Colonic mucosa (tissue), 4 donors: ENCODE measurements around the gene CFAP58. TPM values are rescaled to one million over a fixed set of nuclear protein-coding genes. Genes with fewer than 3 reads are reported as not detected.

Source experiments
- DNase-seq: peaks from one replicate; pipeline ENCODE4 v3.0.0-alpha.2; 2020
- H3K27ac ChIP-seq: fragments of 200-600 bp; one replicate; pipeline ENCODE4 v1.8.0; 2021
- H3K27me3 ChIP-seq: fragments of 200-600 bp; one replicate; pipeline ENCODE4 v1.8.0; 2021
- H3K36me3 ChIP-seq: fragments of 200-600 bp; one replicate; pipeline ENCODE4 v1.8.0; 2021
- H3K4me1 ChIP-seq: fragments of 200-600 bp; one replicate; pipeline ENCODE4 v1.8.0; 2021; ENCODE audit warnings: mild to moderate bottlenecking
- H3K4me3 ChIP-seq: fragments of 200-600 bp; one replicate; pipeline ENCODE4 v1.8.0; 2021
- H3K9ac ChIP-seq, 2 donors: one replicate each; pipeline ENCODE4 v1.7.0; 2013; ENCODE audit warnings: control low read depth in 2 of 2, low read depth in 2 of 2, low read length in 2 of 2
- H3K9me3 ChIP-seq: fragments of 200-600 bp; one replicate; pipeline ENCODE4 v1.8.0; 2021
- CTCF ChIP-seq: fragments of 200-600 bp; IDR thresholded peaks from one replicate; pipeline ENCODE4 v1.8.0; 2022; ENCODE audit warnings: antibody characterized with exemption, mild to moderate bottlenecking
- intact Hi-C: fragments of 100-400 bp; cut with DNase I; formaldehyde crosslinking; loops from one replicate; pipeline ENCODE4 v1.14.1; 2022
- total RNA-seq, 2 donors: library from RNA; stranded (reverse); fragmentation: NEBNext Ultra II Directional in 1 of 2; extraction: Animal tissue kit (Norgen Biotek cat#: 25700) in 1 of 2; gene quantifications; one replicate each; pipeline ENCODE4 v1.2.1, GENCODE V29; 2021
- donor health status: healthy.
- donor health status: DM: no; HTN: no; CAD: no.
- donor health status: DM: no; HTN: no; CAD: no.

The CFAP58 gene
- total RNA-seq, 2 donors from 2014 or later = 0.11 TPM; not detected in 1

GRCh38 chr10:104351919-104352318 is 1.7 kb upstream of the CFAP58 start:
- Histone ChIP-seq H3K36me3 (no peaks in the 10 kb centered on the region), H3K9ac (no peak overlapping the region), H3K9me3 (no peaks in the 10 kb centered on the region), H3K4me3 (no peak overlapping the region), H3K27ac (peak overlapping the region; percentile 21), H3K27me3 (no peaks in the 10 kb centered on the region), H3K4me1 (no peaks in the 10 kb centered on the region)
- no peak for TF ChIP-seq CTCF
- intact Hi-C loops = loop anchor here (2.0 to 5.0 kb wide), 2 partner anchors 47 to 60 kb away; no protein-coding TSS in a partner anchor
- DNase-seq = no peak

GRCh38 chr10:104359811-104360210 is 6.2 kb downstream of the CFAP58 start:
- no peaks in the 10 kb centered on the region for H3K36me3 ChIP-seq
- DNase-seq = no peak
- H3K4me3 ChIP-seq = no peak overlapping the region
- no peaks in the 10 kb centered on the region for H3K9me3 ChIP-seq
- no peak overlapping the region for H3K27ac ChIP-seq
- no peaks in the 10 kb centered on the region for H3K27me3 ChIP-seq
- intact Hi-C loops = no loop called here
- H3K4me1 ChIP-seq = no peaks in the 10 kb centered on the region
- no peak overlapping the region for H3K9ac ChIP-seq
- TF ChIP-seq CTCF = no peak

- no peak for TF ChIP-seq CTCF
- no peaks in the 10 kb centered on the region for H3K36me3 ChIP-seq
- intact Hi-C loops = no loop called here
- DNase-seq = no peak
- H3K27ac ChIP-seq = no peak overlapping the region
- H3K9me3 ChIP-seq = no peaks in the 10 kb centered on the region
- no peak overlapping the region for H3K4me3 ChIP-seq
- no peaks in the 10 kb centered on the region for H3K27me3 ChIP-seq
- no peaks in the 10 kb centered on the region for H3K4me1 ChIP-seq
- H3K9ac ChIP-seq = no peak overlapping the region
Observed at GRCh38 chr10:104367904-104368303, 14.3 kb downstream of the CFAP58 start.

DNA sequence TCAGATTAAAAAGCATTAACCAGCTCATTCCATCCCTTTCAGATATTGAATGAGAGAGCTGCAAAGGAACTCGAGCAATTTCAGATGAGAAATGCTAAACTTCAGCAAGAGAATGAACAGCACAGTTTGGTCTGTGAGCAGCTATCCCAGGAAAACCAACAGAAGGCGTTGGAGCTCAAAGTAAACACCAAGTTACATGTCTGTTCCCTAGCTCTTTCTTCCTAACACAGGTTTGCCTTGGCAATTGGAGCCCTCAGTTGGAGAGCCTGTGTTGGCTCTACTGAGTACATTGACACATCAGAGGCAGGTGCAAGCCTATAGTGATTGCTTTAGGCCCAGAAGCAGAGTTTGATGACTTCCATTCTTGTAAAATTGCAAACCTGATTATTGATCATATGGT is 14.7 kb downstream of the CFAP58 start:
- H3K9me3 ChIP-seq = no peaks in the 10 kb centered on the region
- intact Hi-C loops = no loop called here
- no peak for TF ChIP-seq CTCF

GRCh38 chr10:104371753-104372152 is 18.1 kb downstream of the CFAP58 start:
- intact Hi-C loops = no loop called here
- no peak overlapping the region for H3K4me3 ChIP-seq
- no peak overlapping the region for H3K9ac ChIP-seq
- H3K4me1 ChIP-seq = no peaks in the 10 kb centered on the region
- TF ChIP-seq CTCF = no peak
- H3K27me3 ChIP-seq = no peaks in the 10 kb centered on the region
- no peak for DNase-seq
- no peaks in the 10 kb centered on the region for H3K9me3 ChIP-seq
- H3K36me3 ChIP-seq = no peaks in the 10 kb centered on the region
- H3K27ac ChIP-seq = no peak overlapping the region

More for the DNA sequence above, 14.7 kb downstream of the CFAP58 start:
- no peak for DNase-seq
- H3K4me1 ChIP-seq = no peaks in the 10 kb centered on the region
- no peak overlapping the region for H3K9ac ChIP-seq
- no peak overlapping the region for H3K27ac ChIP-seq
- H3K36me3 ChIP-seq = no peaks in the 10 kb centered on the region
- no peaks in the 10 kb centered on the region for H3K27me3 ChIP-seq
- H3K4me3 ChIP-seq = no peak overlapping the region

DNA sequence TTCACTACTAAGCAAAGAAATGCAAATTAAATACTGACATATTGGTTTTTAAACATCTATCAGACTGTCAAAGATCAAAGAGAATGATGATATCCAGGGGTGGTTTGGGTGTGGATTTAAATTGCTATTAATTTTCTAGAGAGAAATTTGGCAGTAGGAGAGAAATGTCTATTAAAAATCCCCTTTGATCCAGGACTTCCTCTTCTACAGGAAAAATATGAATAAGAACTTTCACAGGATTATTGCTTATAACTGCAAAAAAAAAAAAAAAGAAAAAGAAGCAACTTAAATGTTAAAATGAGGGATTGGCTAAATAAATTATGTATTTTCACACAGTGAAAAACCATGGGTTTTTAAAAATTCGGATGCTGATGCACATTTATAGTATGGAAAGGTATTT is 21.0 kb downstream of the CFAP58 start:
- no peaks in the 10 kb centered on the region for H3K36me3 ChIP-seq
- H3K4me1 ChIP-seq = no peaks in the 10 kb centered on the region
- TF ChIP-seq CTCF = no peak
- intact Hi-C loops = no loop called here
- no peak for DNase-seq
- H3K9me3 ChIP-seq = no peaks in the 10 kb centered on the region
- no peak overlapping the region for H3K4me3 ChIP-seq
- no peak overlapping the region for H3K9ac ChIP-seq
- no peak overlapping the region for H3K27ac ChIP-seq
- H3K27me3 ChIP-seq = no peaks in the 10 kb centered on the region
